ENCODE measurements around the gene CAPG. TPM values are rescaled to one million over a fixed set of nuclear protein-coding genes. Genes with fewer than 3 reads are reported as not detected.

CAPG gene
- total RNA-seq, 2 donors from 2014 or later, result 80.7 to 96.1 TPM

DNA sequence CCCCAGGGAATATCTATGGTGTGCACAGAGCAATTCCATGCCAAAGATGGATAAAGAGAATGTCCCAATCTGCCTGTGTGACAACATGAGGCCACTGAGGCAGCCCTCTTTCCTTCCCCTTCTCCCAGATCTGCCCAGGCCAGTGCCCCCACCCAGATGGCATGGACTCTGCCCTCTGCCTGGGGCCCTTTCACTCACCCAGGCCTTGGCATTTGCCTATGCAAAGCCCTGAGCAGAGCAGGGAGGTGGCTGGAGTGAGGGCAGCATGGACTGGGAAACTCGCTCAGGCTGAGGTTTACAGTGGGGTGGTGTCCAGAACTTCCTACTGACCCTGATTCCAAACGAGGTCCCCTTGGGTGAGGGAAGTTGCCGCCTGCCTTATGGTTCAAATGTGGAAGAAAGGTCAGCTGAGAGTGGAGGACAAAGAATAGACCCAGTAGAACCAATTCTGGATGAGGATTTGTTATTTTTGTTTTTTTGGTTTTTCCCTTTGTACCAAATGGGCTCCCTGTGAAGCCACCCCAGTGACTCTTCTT lies 17.2 kb upstream of the CAPG start:
- Histone ChIP-seq H3K27ac (no peak overlapping the region), H3K27me3 (replicated peaks; ENCODE audit: insufficient read depth) (no peaks in the 10 kb centered on the region), H3K4me3 (no peak overlapping the region), H3K36me3 (no peaks in the 10 kb centered on the region), H3K9me3 (no peaks in the 10 kb centered on the region), H3K4me1 (replicated peaks) (no peaks in the 10 kb centered on the region)
- intact Hi-C loops (cut with DNase I), result no loop called here
- TF ChIP-seq POLR2A (IDR thresholded peaks at IDR 0.05) (no peak), POLR2AphosphoS5 (IDR thresholded peaks at IDR 0.05) (no peak)
- TF ChIP-seq, protein P1, sequence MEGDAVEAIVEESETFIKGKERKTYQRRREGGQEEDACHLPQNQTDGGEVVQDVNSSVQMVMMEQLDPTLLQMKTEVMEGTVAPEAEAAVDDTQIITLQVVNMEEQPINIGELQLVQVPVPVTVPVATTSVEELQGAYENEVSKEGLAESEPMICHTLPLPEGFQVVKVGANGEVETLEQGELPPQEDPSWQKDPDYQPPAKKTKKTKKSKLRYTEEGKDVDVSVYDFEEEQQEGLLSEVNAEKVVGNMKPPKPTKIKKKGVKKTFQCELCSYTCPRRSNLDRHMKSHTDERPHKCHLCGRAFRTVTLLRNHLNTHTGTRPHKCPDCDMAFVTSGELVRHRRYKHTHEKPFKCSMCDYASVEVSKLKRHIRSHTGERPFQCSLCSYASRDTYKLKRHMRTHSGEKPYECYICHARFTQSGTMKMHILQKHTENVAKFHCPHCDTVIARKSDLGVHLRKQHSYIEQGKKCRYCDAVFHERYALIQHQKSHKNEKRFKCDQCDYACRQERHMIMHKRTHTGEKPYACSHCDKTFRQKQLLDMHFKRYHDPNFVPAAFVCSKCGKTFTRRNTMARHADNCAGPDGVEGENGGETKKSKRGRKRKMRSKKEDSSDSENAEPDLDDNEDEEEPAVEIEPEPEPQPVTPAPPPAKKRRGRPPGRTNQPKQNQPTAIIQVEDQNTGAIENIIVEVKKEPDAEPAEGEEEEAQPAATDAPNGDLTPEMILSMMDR (IDR thresholded peaks at IDR 0.05), result no peak
- 79% methylated on average over 3 of the region's 3 CpGs for WGBS
- DNase-seq (ENCODE audit: low spot score), result no peak

GRCh38 chr2:85425588-85425987 lies 15.4 kb upstream of the CAPG start:
- H3K4me1 ChIP-seq (replicated peaks), result peaks cover 10% of the 10 kb centered on the region
- no peaks in the 10 kb centered on the region for H3K36me3 ChIP-seq
- no peaks in the 10 kb centered on the region for H3K9me3 ChIP-seq
- no peaks in the 10 kb centered on the region for H3K27me3 ChIP-seq (replicated peaks; ENCODE audit: insufficient read depth)
- no peak overlapping the region for H3K4me3 ChIP-seq
- TF ChIP-seq, protein P1 (IDR thresholded peaks at IDR 0.05), result no peak
- TF ChIP-seq POLR2A (IDR thresholded peaks at IDR 0.05), result no peak
- no peak for TF ChIP-seq POLR2AphosphoS5 (IDR thresholded peaks at IDR 0.05)
- no peak for DNase-seq (ENCODE audit: low spot score)
- intact Hi-C loops (cut with DNase I), result no loop called here
- WGBS, result 72% methylated on average over 3 of the region's 3 CpGs
- no peak overlapping the region for H3K27ac ChIP-seq

DNA sequence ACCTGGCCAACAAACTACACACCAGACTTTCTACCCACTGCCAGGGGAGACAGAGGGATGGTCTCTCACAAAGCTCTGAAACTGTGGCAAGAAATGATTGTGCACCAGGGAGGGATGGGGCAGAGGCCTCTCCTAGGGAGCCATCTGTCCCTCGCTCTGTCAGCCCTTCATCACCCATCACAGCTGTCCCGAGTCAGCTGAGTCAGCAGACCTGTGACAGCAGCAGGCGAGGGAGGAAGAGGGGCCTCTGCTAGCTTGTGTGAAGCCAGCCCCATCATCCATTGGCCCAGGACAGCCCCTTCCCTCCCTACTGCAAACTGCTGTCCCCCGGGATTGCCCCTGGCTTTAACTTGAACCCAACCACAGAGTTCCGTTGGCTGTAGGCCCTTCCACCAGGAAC lies 13.4 kb upstream of the CAPG start:
- H3K27ac ChIP-seq, result no peak overlapping the region
- no peak overlapping the region for H3K4me3 ChIP-seq
- intact Hi-C loops (cut with DNase I), result no loop called here
- TF ChIP-seq, protein P1 (IDR thresholded peaks at IDR 0.05), result no peak
- TF ChIP-seq POLR2A (IDR thresholded peaks at IDR 0.05) (no peak), POLR2AphosphoS5 (IDR thresholded peaks at IDR 0.05) (no peak)
- peaks cover 20% of the 10 kb centered on the region for H3K4me1 ChIP-seq (replicated peaks)
- WGBS, result 79% methylated on average over 5 of the region's 5 CpGs
- H3K36me3 ChIP-seq, result no peaks in the 10 kb centered on the region
- H3K9me3 ChIP-seq, result no peaks in the 10 kb centered on the region
- no peak for DNase-seq (ENCODE audit: low spot score)
- H3K27me3 ChIP-seq (replicated peaks; ENCODE audit: insufficient read depth), result no peaks in the 10 kb centered on the region

DNA sequence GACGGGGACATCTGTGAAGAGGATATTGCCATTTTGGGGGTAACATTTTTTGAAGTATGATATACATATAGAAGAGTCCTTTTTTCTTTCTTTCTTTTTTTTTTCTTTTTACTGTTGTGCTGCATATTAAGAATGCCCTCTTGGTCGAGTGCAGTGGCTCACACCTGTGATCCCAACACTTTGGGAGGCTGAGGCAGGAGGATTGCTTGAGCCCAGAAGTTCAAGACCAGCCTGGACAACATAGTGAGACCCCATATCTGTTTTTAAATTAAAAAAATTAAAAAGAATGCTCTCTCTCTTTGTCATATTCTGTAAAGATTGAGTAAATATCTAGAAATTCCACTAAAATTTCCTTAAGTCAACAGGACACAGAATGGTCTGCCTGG lies 11.9 kb upstream of the CAPG start:
- peaks cover 25% of the 10 kb centered on the region for H3K4me1 ChIP-seq (replicated peaks)
- TF ChIP-seq POLR2A (IDR thresholded peaks at IDR 0.05), result no peak
- TF ChIP-seq, protein P1 (IDR thresholded peaks at IDR 0.05), result no peak
- TF ChIP-seq POLR2AphosphoS5 (IDR thresholded peaks at IDR 0.05), result no peak
- intact Hi-C loops (cut with DNase I), result no loop called here
- no peak for DNase-seq (ENCODE audit: low spot score)
- H3K27me3 ChIP-seq (replicated peaks; ENCODE audit: insufficient read depth), result no peaks in the 10 kb centered on the region
- WGBS, result 86% methylated on average over 2 of the region's 2 CpGs
- no peak overlapping the region for H3K4me3 ChIP-seq
- no peaks in the 10 kb centered on the region for H3K9me3 ChIP-seq
- H3K27ac ChIP-seq, result peak overlapping the region; percentile 90
- no peaks in the 10 kb centered on the region for H3K36me3 ChIP-seq

- TF ChIP-seq, protein P1 (IDR thresholded peaks at IDR 0.05), result no peak
- TF ChIP-seq POLR2AphosphoS5 (IDR thresholded peaks at IDR 0.05), result peak; percentile 75
- WGBS, result 42% methylated on average over 13 of the region's 13 CpGs
- Histone ChIP-seq H3K27me3 (replicated peaks; ENCODE audit: insufficient read depth) (no peaks in the 10 kb centered on the region), H3K9me3 (no peaks in the 10 kb centered on the region), H3K4me1 (replicated peaks) (peaks cover 25% of the 10 kb centered on the region), H3K27ac (peak overlapping the region; percentile 90), H3K36me3 (no peaks in the 10 kb centered on the region), H3K4me3 (no peak overlapping the region)
- intact Hi-C loops (cut with DNase I), result loop anchor here (2.0 kb wide), 1 partner anchor 131 kb away; no protein-coding TSS in a partner anchor
- peak; percentile 87 for DNase-seq (ENCODE audit: low spot score)
These were observed 11.3 kb upstream of the CAPG start for GRCh38 chr2:85421260-85422071.
